Gastroesophageal sphincter (tissue), 3 donors: Measurements from ENCODE around the gene PUM1.

Source experiments
- POLR2A ChIP-seq, 2 donors: fragments of 450-650 bp; IDR thresholded peaks; one replicate each; pipeline ENCODE4 v1.6.1; 2017; ENCODE audit warnings: antibody characterized with exemption in 2 of 2, mild to moderate bottlenecking in 2 of 2, moderate library complexity in 1 of 2
- POLR2AphosphoS5 ChIP-seq: sonication (generic); formaldehyde crosslinking; IDR thresholded peaks from one replicate; pipeline ENCODE4 v1.6.1; 2017; ENCODE audit warnings: antibody characterized with exemption
- TF ChIP-seq, protein P1 (sequence below), 4 experiments: fragments of 200-600 bp in 2 of 4; fragments of 450-650 bp in 2 of 4; sonication (generic) in 1 of 4; IDR thresholded peaks; one replicate each; pipeline ENCODE4 v1.5.1; 2017 to 2019; ENCODE audit warnings: antibody characterized with exemption in 4 of 4, mild to moderate bottlenecking in 2 of 4, moderate library complexity in 2 of 4

GRCh38 chr1:30905916-30906620, 159.4 kb downstream of the PUM1 start:
- TF ChIP-seq, protein P1, sequence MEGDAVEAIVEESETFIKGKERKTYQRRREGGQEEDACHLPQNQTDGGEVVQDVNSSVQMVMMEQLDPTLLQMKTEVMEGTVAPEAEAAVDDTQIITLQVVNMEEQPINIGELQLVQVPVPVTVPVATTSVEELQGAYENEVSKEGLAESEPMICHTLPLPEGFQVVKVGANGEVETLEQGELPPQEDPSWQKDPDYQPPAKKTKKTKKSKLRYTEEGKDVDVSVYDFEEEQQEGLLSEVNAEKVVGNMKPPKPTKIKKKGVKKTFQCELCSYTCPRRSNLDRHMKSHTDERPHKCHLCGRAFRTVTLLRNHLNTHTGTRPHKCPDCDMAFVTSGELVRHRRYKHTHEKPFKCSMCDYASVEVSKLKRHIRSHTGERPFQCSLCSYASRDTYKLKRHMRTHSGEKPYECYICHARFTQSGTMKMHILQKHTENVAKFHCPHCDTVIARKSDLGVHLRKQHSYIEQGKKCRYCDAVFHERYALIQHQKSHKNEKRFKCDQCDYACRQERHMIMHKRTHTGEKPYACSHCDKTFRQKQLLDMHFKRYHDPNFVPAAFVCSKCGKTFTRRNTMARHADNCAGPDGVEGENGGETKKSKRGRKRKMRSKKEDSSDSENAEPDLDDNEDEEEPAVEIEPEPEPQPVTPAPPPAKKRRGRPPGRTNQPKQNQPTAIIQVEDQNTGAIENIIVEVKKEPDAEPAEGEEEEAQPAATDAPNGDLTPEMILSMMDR (IDR thresholded peaks at IDR 0.05): no peak
- TF ChIP-seq POLR2AphosphoS5 (no peak), POLR2A (IDR thresholded peaks at IDR 0.05) (no peak)
